Gastroesophageal sphincter (tissue), 4 donors: ENCODE results near the gene PDE4B. TPM values are rescaled to one million over a fixed set of nuclear protein-coding genes. Genes with fewer than 3 reads are reported as not detected.
"Not testable (repeated sequence)": the region's sequence is repeated elsewhere in the genome, so short reads cannot be mapped to it uniquely, and the experiment has no call there.

Source experiments
- ATAC-seq: fragments of 150-250 bp; one replicate; pipeline ENCODE4 v1.9.1; 2016; ENCODE audit warnings: mild to moderate bottlenecking, moderate library complexity
- H3K27ac ChIP-seq, 4 donors: fragments of 200-600 bp; sonication (generic) in 3 of 4; 1 replicate in 3 of 4; 2 replicates in 1 of 4; pipeline ENCODE4 v1.5.1; 2016 to 2019
- H3K27me3 ChIP-seq: fragments of 200-600 bp; sonication (generic); one replicate; pipeline ENCODE4 v1.5.1; 2019
- H3K36me3 ChIP-seq, 2 donors: fragments of 200-600 bp; sonication (generic); one replicate each; pipeline ENCODE4 v1.5.1; 2019; ENCODE audit warnings: control low read depth in 1 of 2
- H3K4me1 ChIP-seq, 3 donors: fragments of 200-600 bp; sonication (generic); 1 replicate in 2 of 3; 2 replicates in 1 of 3; pipeline ENCODE4 v1.5.1; 2016 to 2019; ENCODE audit warnings: control low read depth in 2 of 3
- H3K4me3 ChIP-seq, 2 donors: fragments of 200-600 bp; sonication (generic); one replicate each; pipeline ENCODE4 v1.5.1; 2019; ENCODE audit warnings: mild to moderate bottlenecking in 1 of 2, moderate library complexity in 1 of 2
- H3K9me3 ChIP-seq, 3 donors: fragments of 200-600 bp; sonication (generic); one replicate each; pipeline ENCODE4 v1.5.1; 2017 to 2019; ENCODE audit warnings: control low read depth in 2 of 3
- CTCF ChIP-seq, 4 experiments: fragments of 200-600 bp in 2 of 4; fragments of 450-650 bp in 2 of 4; sonication (generic) in 1 of 4; IDR thresholded peaks; one replicate each; pipeline ENCODE4 v1.5.1; 2017 to 2019; ENCODE audit warnings: antibody characterized with exemption in 4 of 4, mild to moderate bottlenecking in 2 of 4, moderate library complexity in 2 of 4
- EP300 ChIP-seq: sonication (generic); formaldehyde crosslinking; IDR thresholded peaks from one replicate; pipeline ENCODE4 v1.6.1; 2017; ENCODE audit warnings: antibody characterized with exemption, mild to moderate bottlenecking
- POLR2A ChIP-seq, 2 donors: fragments of 450-650 bp; IDR thresholded peaks; one replicate each; pipeline ENCODE4 v1.6.1; 2017; ENCODE audit warnings: antibody characterized with exemption in 2 of 2, mild to moderate bottlenecking in 2 of 2, moderate library complexity in 1 of 2
- POLR2AphosphoS5 ChIP-seq: sonication (generic); formaldehyde crosslinking; IDR thresholded peaks from one replicate; pipeline ENCODE4 v1.6.1; 2017; ENCODE audit warnings: antibody characterized with exemption
- WGBS, 2 donors: methylation state at CpG; one replicate each; pipeline ENCODE4 v1.1.5; 2018; ENCODE audit warnings: low coverage in 1 of 2; 5-methylcytosine and 5-hydroxymethylcytosine counted together
- total RNA-seq, 4 donors: library from RNA; depleted of rRNA; stranded (reverse); fragments of >200 nt; gene quantifications; one replicate each; pipeline ENCODE4 v1.1.0, GENCODE V29; 2016

Gene PDE4B
- total RNA-seq, 4 donors from 2014 or later = 5.9 to 16.2 (median 8.8) TPM

DNA sequence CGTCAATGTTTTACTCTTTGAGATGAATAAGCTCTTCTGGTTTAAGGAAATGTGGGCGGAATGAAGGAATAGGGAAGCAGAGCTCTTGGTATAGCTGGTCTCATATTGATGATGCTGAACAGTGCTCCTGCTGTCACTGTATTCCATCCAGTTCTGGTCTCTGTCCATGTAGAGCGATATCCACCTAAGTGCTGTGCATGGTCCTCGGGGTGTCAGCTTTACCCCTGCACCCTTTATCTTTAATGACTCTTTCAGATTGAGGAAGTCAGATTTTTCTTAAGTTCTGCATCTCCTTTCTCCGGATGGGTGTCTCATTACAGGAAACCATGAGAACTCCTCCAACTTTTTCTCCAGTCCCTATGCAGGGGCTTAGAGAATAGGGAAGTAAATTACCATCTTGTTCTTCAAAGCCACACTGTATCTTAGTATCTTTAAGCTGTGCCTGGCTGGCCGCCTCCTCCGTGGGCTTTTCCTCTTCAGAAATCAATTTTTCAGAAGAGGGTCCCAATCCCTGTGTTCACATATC lies 52.9 kb downstream of the PDE4B start:
- no peak overlapping the region for H3K4me3 ChIP-seq
- ATAC-seq = no peak
- H3K36me3 ChIP-seq = no peaks in the 10 kb centered on the region
- H3K4me1 ChIP-seq = peaks cover 0 to 7% (median 0%) of the 10 kb centered on the region in 3 donors
- H3K27ac ChIP-seq = no peak overlapping the region
- 71 to 79% methylated on average over 7 of the region's 7 CpGs for WGBS, 2 donors
- H3K27me3 ChIP-seq = no peaks in the 10 kb centered on the region
- peaks cover 0 to 14% (median 0%) of the 10 kb centered on the region in 3 donors for H3K9me3 ChIP-seq
- TF ChIP-seq POLR2AphosphoS5 = no peak
- TF ChIP-seq POLR2A (IDR thresholded peaks at IDR 0.05) = no peak
- no peak for TF ChIP-seq CTCF (IDR thresholded peaks at IDR 0.05)
- TF ChIP-seq EP300 = no peak

DNA sequence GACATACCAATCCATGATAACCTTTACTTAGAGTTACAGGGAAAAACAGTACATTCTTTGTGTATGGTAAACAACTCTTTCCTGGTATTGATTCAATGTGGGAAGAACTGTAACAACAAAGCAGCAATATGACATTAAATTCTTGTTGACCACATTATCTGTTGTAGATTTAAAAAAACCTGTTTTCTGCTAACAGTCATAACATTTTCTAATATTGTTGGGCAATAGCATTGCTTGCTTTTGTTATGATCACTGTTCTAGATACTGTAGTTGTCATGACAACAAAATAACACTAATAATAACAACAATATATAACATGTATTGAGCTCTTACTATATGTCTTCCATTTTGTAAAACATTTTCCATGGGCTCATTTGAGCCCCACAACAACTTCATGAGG lies 54.2 kb downstream of the PDE4B start:
- TF ChIP-seq POLR2AphosphoS5 = no peak
- no peak for TF ChIP-seq POLR2A (IDR thresholded peaks at IDR 0.05)
- no peak for TF ChIP-seq CTCF (IDR thresholded peaks at IDR 0.05)
- no peak for TF ChIP-seq EP300
- H3K9me3 ChIP-seq = peaks cover 0 to 14% (median 0%) of the 10 kb centered on the region in 3 donors
- H3K36me3 ChIP-seq = no peaks in the 10 kb centered on the region
- H3K27ac ChIP-seq = no peak overlapping the region
- no peaks in the 10 kb centered on the region for H3K27me3 ChIP-seq
- peaks cover 0 to 7% (median 0%) of the 10 kb centered on the region in 3 donors for H3K4me1 ChIP-seq
- H3K4me3 ChIP-seq = no peak overlapping the region
- ATAC-seq = no peak

- TF ChIP-seq CTCF (IDR thresholded peaks at IDR 0.05) (no peak), EP300 (no peak), POLR2AphosphoS5 (no peak), POLR2A (IDR thresholded peaks at IDR 0.05) (no peak)
- peaks cover 0 to 14% (median 0%) of the 10 kb centered on the region in 3 donors for H3K9me3 ChIP-seq
- H3K27ac ChIP-seq = no peak overlapping the region
- H3K4me1 ChIP-seq = peaks cover 0 to 3% (median 0%) of the 10 kb centered on the region in 3 donors
- no peaks in the 10 kb centered on the region for H3K36me3 ChIP-seq
- H3K27me3 ChIP-seq = no peaks in the 10 kb centered on the region
- WGBS, 2 donors = 73% methylated on average over 2 of the region's 2 CpGs; no CpG with 5 or more reads in 1 of the 2 donors
- ATAC-seq = no peak
- H3K4me3 ChIP-seq = no peak overlapping the region
Observed at GRCh38 chr1:65850281-65850680, 57.6 kb downstream of the PDE4B start.

DNA sequence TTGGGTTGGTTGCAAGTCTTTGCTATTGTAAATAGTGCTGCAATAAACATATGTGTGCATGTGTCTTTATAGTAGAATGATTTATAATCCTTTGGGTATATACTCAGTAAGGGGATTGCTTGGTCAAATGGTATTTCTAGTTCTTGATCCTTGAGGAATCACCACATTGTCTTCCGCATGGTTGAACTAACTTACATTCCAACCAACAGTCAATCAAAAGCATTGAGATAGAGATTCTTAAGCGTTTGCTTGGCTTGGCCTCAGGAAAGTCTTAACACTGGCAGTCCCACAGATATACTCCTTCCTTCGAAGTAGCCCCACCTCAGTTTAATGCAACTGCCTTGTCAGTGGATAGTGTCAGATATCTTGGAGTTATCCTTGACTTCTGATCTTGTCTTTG lies 63.9 kb downstream of the PDE4B start:
- WGBS, 2 donors = 86 to 91% methylated on average over 3 of the region's 3 CpGs
- H3K4me3 ChIP-seq, H3K27me3 ChIP-seq, H3K27ac ChIP-seq, H3K36me3 ChIP-seq, H3K4me1 ChIP-seq, H3K9me3 ChIP-seq, ATAC-seq: not testable (repeated sequence)

DNA sequence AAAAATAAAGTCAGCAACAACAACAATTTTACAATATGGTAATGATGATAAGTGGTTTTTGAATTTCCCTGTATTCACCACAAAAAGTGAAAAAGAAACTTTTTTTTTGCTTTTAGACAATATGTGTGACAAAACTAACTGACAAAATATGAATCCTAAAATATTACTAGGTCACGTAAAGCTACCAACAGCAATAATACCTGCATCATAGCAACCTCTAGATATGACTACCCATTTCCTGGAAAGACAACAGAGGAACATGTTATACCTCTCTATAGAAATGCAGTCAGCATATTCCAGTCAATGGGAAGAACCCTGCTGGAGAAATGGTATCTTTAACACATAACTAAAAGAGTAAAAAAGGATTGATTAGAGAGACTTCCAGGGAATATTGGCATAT lies 73.7 kb downstream of the PDE4B start:
- Histone ChIP-seq H3K4me1 (no peaks in the 10 kb centered on the region), H3K9me3 (no peaks in the 10 kb centered on the region), H3K36me3 (no peaks in the 10 kb centered on the region), H3K27ac (no peak overlapping the region), H3K27me3 (peaks cover 6% of the 10 kb centered on the region), H3K4me3 (no peak overlapping the region)
- TF ChIP-seq POLR2AphosphoS5 = no peak
- TF ChIP-seq POLR2A (IDR thresholded peaks at IDR 0.05) = no peak
- no peak for TF ChIP-seq CTCF (IDR thresholded peaks at IDR 0.05)
- TF ChIP-seq EP300 = no peak
- 85% methylated on average over 1 of the region's 1 CpG for WGBS, 2 donors
- ATAC-seq = no peak
